K562 (cell line): ENCODE results near the gene IL1RN. TPM values are rescaled to one million over a fixed set of nuclear protein-coding genes. Genes with fewer than 3 reads are reported as not detected.
A peak's percentile ranks its signal among the peaks of the same experiment; 100 is the strongest.

Experiments
- ATAC-seq: fragments of 200-7000 bp; cut with Tn5 transposase; 3 replicates; pipeline ENCODE4 v1.9.1; 2020; ENCODE audit warnings: moderate library complexity
- BruUV-seq: library from RNA; stranded (reverse); fragments of 400-500 nt; replicated peaks from 2 replicates; lab custom pipeline; 2021; lab: Mats Ljungman, UMichigan
- CTCF ChIA-PET: fragments of 300-600 bp; formaldehyde crosslinking; extraction: SDS; loops from one replicate; lab custom pipeline; 2021; ENCODE audit warnings: low intra/inter-chr PET ratio; lab: Yijun Ruan, JAX
- POLR2A ChIA-PET: fragments of 300-600, 350-650 bp; sonication (Branson Sonifier 250); formaldehyde crosslinking; extraction: SDS; loops from one replicate; lab custom pipeline; 2021; ENCODE audit warnings: antibody characterized with exemption, inconsistent platforms; lab: Yijun Ruan, JAX
- DNase-seq, 4 experiments: peaks; one replicate each; pipeline versions ENCODE4 v3.0.0 to v3.0.0-alpha.2; 2011 to 2018; ENCODE audit warnings: low spot score in 3 of 4, mixed read lengths in 3 of 4; ENCODE audit errors: extremely low read depth in 1 of 4
- FAIRE-seq: peaks from 2 replicates; lab custom pipeline; 2011; peaks lifted over from hg19 to GRCh38; lab: Jason Lieb, UNC
- H2AFZ ChIP-seq: 2 replicates; pipeline ENCODE4 v1.6.0; 2011; ENCODE audit warnings: low read depth, low read length, control low read depth, inconsistent platforms
- H3K27ac ChIP-seq: fragments of 200-600 bp; 3 replicates; pipeline ENCODE4 v1.8.0; 2011; ENCODE audit warnings: low read depth, mild to moderate bottlenecking, control low read depth, inconsistent platforms, low read length, moderate library complexity, mixed read lengths; ENCODE audit errors: extremely low read depth
- H3K27me3 ChIP-seq, 2 experiments: fragments of 300-600 bp in 1 of 2; 2 replicates in 1 of 2; 3 replicates in 1 of 2; pipeline versions ENCODE4 v1.6.0 to v1.8.0; 2011; ENCODE audit warnings: inconsistent platforms in 2 of 2, low read length in 2 of 2, mild to moderate bottlenecking in 1 of 2, mixed read lengths in 1 of 2, moderate library complexity in 1 of 2; ENCODE audit not compliant: control insufficient read depth in 2 of 2, insufficient read depth in 2 of 2
- H3K36me3 ChIP-seq: fragments of 300-600 bp; 3 replicates; pipeline ENCODE4 v1.8.0; 2011; ENCODE audit warnings: mild to moderate bottlenecking, low read length, inconsistent platforms; ENCODE audit not compliant: control insufficient read depth, insufficient read depth
- H3K4me1 ChIP-seq, 2 experiments: fragments of 200-600 bp in 1 of 2; replicated peaks in 1 of 2; 2 replicates in 1 of 2; 3 replicates in 1 of 2; pipeline versions ENCODE4 v1.5.1 to v1.8.0; 2011; ENCODE audit warnings: inconsistent platforms in 2 of 2, low read length in 2 of 2, mild to moderate bottlenecking in 1 of 2, mixed read lengths in 1 of 2, moderate library complexity in 1 of 2; ENCODE audit not compliant: control insufficient read depth in 2 of 2, insufficient read depth in 2 of 2
- H3K4me2 ChIP-seq: 2 replicates; pipeline ENCODE4 v1.6.1; 2011; ENCODE audit warnings: low read length, control low read depth, inconsistent platforms, mixed read lengths; ENCODE audit not compliant: insufficient read depth
- H3K4me3 ChIP-seq: fragments of 200-600 bp; sonication (generic), shearing (Covaris generic); 2 replicates; pipeline ENCODE4 v1.5.1; 2016; ENCODE audit warnings: control low read depth, inconsistent platforms
- H3K79me2 ChIP-seq: fragments of 200-600 bp; 3 replicates; pipeline ENCODE4 v1.8.0; 2011; ENCODE audit warnings: low read length, inconsistent platforms; ENCODE audit not compliant: control insufficient read depth, insufficient read depth
- H3K9ac ChIP-seq, 2 experiments: 2 replicates each; pipeline versions ENCODE4 v1.6.0 to v1.6.1; 2011; ENCODE audit warnings: low read depth in 2 of 2, low read length in 2 of 2, control low read depth in 1 of 2, inconsistent platforms in 1 of 2, mild to moderate bottlenecking in 1 of 2, mixed read lengths in 1 of 2; ENCODE audit not compliant: insufficient read depth in 1 of 2
- H3K9me1 ChIP-seq: one replicate; pipeline ENCODE4 v1.6.0; 2011; ENCODE audit warnings: inconsistent platforms, mild to moderate bottlenecking, low read length, moderate library complexity; ENCODE audit not compliant: control insufficient read depth, insufficient read depth
- H3K9me3 ChIP-seq: replicated peaks from 2 replicates; pipeline ENCODE4 v1.5.1; 2011; ENCODE audit warnings: low read depth, low read length, inconsistent platforms; ENCODE audit not compliant: control insufficient read depth, insufficient read depth
- H4K20me1 ChIP-seq: replicated peaks from 2 replicates; pipeline ENCODE4 v1.6.1; 2011; ENCODE audit warnings: low read length, inconsistent platforms, mixed read lengths; ENCODE audit not compliant: control insufficient read depth, insufficient read depth
- GABPA ChIP-seq: fragments of 200-800 bp; sonication (Bioruptor generic); conservative IDR thresholded peaks from 2 replicates; pipeline ENCODE4 v1.6.1; 2016; ENCODE audit warnings: low read depth, missing genetic modification characterization, missing compliant biosample characterization
- IRF2 ChIP-seq: sonication (generic); formaldehyde crosslinking; IDR thresholded peaks from 2 replicates; pipeline ENCODE4 v1.8.1; 2022; ENCODE audit warnings: mild to moderate bottlenecking, missing genetic modification reagents
- MYBL2 ChIP-seq, 2 experiments: fragments of 450-650 bp in 1 of 2; sonication (generic) in 1 of 2; formaldehyde crosslinking in 1 of 2; IDR thresholded peaks; 2 replicates each; pipeline versions ENCODE4 v1.6.1 to v1.8.1; 2017 to 2022; ENCODE audit warnings: borderline replicate concordance in 1 of 2, inconsistent platforms in 1 of 2, low read depth in 1 of 2, mild to moderate bottlenecking in 1 of 2, missing genetic modification reagents in 1 of 2, moderate library complexity in 1 of 2
- NR2C1 ChIP-seq, 2 experiments: fragments of 450-650 bp; IDR thresholded peaks; 2 replicates each; pipeline ENCODE4 v1.6.1; 2017; ENCODE audit warnings: mild to moderate bottlenecking in 2 of 2, antibody characterized with exemption in 1 of 2, inconsistent platforms in 1 of 2, missing compliant biosample characterization in 1 of 2, missing genetic modification characterization in 1 of 2
- PHF8 ChIP-seq: fragments of 200-600 bp; sonication (generic); IDR thresholded peaks from 2 replicates; pipeline ENCODE4 v1.6.1; 2012; ENCODE audit warnings: mixed run types, mild to moderate bottlenecking, inconsistent platforms, low read length, moderate library complexity, borderline replicate concordance
- ZC3H4 ChIP-seq: sonication (generic); formaldehyde crosslinking; IDR thresholded peaks from 2 replicates; pipeline ENCODE4 v1.9.0; 2021; ENCODE audit warnings: missing genetic modification reagents, borderline replicate concordance
- ZNF780A ChIP-seq: fragments of 250-450 bp; sonication (Bioruptor Pico); IDR thresholded peaks from 2 replicates; pipeline ENCODE4 v1.5.0; 2021; ENCODE audit warnings: mild to moderate bottlenecking
- WGBS: fragments of 100-300 bp; shearing (Covaris generic); methylation state at CpG from one replicate; pipeline ENCODE4 v1.1.6; 2016; ENCODE audit warnings: low coverage, mixed read lengths; ENCODE audit not compliant: insufficient coverage; ENCODE audit errors: missing lambda C conversion rate; 5-methylcytosine and 5-hydroxymethylcytosine counted together
- in situ Hi-C: fragments of 300-500 bp; cut with MboI; formaldehyde crosslinking; loops from 4 replicates; pipeline ENCODE4 v1.15.0; 2018; ENCODE audit warnings: inconsistent platforms, mixed read lengths
- intact Hi-C: fragments of 100-400 bp; cut with micrococcal nuclease; formaldehyde crosslinking; loops from 2 replicates; pipeline ENCODE4 v1.14.2; 2022
- polyA plus RNA-seq, 8 experiments: library from polyadenylated mRNA; depleted of rRNA in 4 of 8; stranded (reverse) in 5 of 8; unstranded in 3 of 8; fragments of >200 nt; fragmentation: Nextera tagmentation in 2 of 8; fragmentation: Illumina TruSeq in 1 of 8; extraction: Ambion mirVana in 2 of 8; extraction: Trizol in 1 of 8; gene quantifications; 2 replicates each; pipeline versions ENCODE4 v1.2.1 to v1.2.3, GENCODE V29; 2011 to 2014; ENCODE audit warnings: inconsistent platforms in 1 of 8, missing spikeins in 1 of 8
- total RNA-seq, 7 experiments: library from RNA; depleted of rRNA in 6 of 7; stranded (reverse); fragments of >200 nt in 6 of 7; fragmentation: Illumina TruSeq in 2 of 7; extraction: Trizol in 2 of 7; gene quantifications; 2 replicates each; pipeline versions ENCODE4 v1.2.1 to v1.2.3, GENCODE V29; 2011 to 2021; ENCODE audit warnings: low replicate concordance in 1 of 7
- TF ChIP-seq, protein P1 (sequence below), 3 experiments: fragments of 200-800 bp in 1 of 3; fragments of 250-450 bp in 1 of 3; fragments of 450-650 bp in 1 of 3; sonication (Bioruptor Pico) in 1 of 3; sonication (Bioruptor generic) in 1 of 3; formaldehyde crosslinking in 1 of 3; IDR thresholded peaks; 2 replicates each; pipeline versions ENCODE4 v1.6.1 to v1.8.0; 2016 to 2022; ENCODE audit warnings: mild to moderate bottlenecking in 2 of 3, missing genetic modification characterization in 2 of 3, missing compliant biosample characterization in 1 of 3, moderate library complexity in 1 of 3

Gene IL1RN
- total and polyA plus RNA-seq, 9 of the 15 experiments (the other 6 are each of a cell fraction or from before 2014, with no cell fraction given): 0.13 TPM; not detected in 8

DNA sequence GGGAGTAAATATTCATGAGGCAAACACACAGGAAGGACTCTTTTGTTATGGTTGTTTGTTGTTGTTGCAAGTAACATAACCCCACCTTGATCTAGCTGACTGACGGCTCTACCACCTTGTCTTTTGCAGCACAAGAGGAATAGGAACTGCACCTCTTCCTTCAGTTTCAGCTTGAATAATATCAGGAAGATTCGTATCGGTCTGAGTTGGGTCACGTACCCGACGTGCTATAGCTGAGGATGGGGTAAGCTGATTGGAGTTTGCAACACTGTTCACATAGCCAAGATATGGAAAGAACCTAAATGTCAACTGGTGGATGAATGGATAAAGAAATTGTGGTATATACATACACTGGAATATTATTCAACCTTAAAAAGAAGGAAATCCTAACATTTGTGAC is 14.5 kb upstream of the IL1RN start:
- FAIRE-seq (no peak), ATAC-seq (no peak), DNase-seq (no peak)
- Histone ChIP-seq H3K4me1 (peaks cover 4 to 9% of the 10 kb centered on the region in 2 experiments; a peak in 4 of 5 replicates), H3K9ac (no peak overlapping the region), H3K36me3 (no peaks in the 10 kb centered on the region), H3K79me2 (no peaks in the 10 kb centered on the region), H3K4me2 (no peak overlapping the region), H3K27ac (no peak overlapping the region), H3K9me1 (no peaks in the 10 kb centered on the region), H3K4me3 (no peak overlapping the region), H4K20me1 (no peaks in the 10 kb centered on the region), H3K27me3 (peaks cover 0 to 6% of the 10 kb centered on the region in 2 experiments; a peak in 3 of 5 replicates), H3K9me3 (no peaks in the 10 kb centered on the region), H2AFZ (peak overlapping the region; percentile 52; the same call in 1 of the 2 replicates)
- ChIA-PET CTCF (no interaction called here), POLR2A (interaction anchor here (1.3 kb wide), 1 partner anchor 8 kb away, joined by 5 read pairs; no protein-coding TSS in a partner anchor)
- intact Hi-C loops (no loop called here), in situ Hi-C loops (no loop called here)
- no TSS peak for BruUV-seq
- 11% methylated on average over 6 of the region's 6 CpGs for WGBS
- no peak for TF ChIP-seq ZNF780A (CRISPR knock-in tag)
- TF ChIP-seq PHF8: 0 out of 2 replicates have a peak, but pooled peaks have one; percentile 16

DNA sequence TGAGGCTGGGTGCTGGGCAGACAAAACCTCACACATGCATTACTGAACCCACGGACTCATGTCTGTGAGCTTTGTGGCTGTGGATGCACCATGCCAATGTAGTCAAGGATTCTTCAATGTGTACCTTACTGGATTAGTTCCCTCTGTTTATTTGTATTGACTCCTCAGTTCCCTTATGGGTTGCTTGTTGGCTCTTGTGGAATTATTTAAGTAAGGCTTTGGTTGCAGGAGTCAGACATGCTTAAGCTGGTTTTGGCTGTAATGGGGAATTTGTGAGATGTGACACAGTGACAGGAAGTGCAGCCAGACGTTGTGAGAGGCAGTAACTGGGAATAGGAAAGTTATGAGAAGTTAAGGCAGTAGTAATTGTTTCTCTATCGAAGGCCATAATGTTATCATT is 13.6 kb upstream of the IL1RN start:
- Histone ChIP-seq H3K79me2 (no peaks in the 10 kb centered on the region), H3K4me3 (no peak overlapping the region), H3K27ac (no peak overlapping the region), H3K36me3 (no peaks in the 10 kb centered on the region), H2AFZ (no peak overlapping the region), H4K20me1 (no peaks in the 10 kb centered on the region), H3K4me1 (peaks cover 4 to 12% of the 10 kb centered on the region in 2 experiments; a peak in 4 of 5 replicates), H3K9me1 (no peaks in the 10 kb centered on the region), H3K9ac (no peak overlapping the region), H3K4me2 (no peak overlapping the region), H3K9me3 (no peaks in the 10 kb centered on the region), H3K27me3 (peaks cover 0 to 6% of the 10 kb centered on the region in 2 experiments; a peak in 3 of 5 replicates)
- 5% methylated on average over 3 of the region's 3 CpGs for WGBS
- intact Hi-C loops (no loop called here), in situ Hi-C loops (no loop called here)
- DNase-seq (no peak), FAIRE-seq (no peak), ATAC-seq (no peak)
- TF ChIP-seq IRF2: no peak
- TF ChIP-seq ZC3H4 (CRISPR knock-in tag): no peak
- TF ChIP-seq, protein P1, sequence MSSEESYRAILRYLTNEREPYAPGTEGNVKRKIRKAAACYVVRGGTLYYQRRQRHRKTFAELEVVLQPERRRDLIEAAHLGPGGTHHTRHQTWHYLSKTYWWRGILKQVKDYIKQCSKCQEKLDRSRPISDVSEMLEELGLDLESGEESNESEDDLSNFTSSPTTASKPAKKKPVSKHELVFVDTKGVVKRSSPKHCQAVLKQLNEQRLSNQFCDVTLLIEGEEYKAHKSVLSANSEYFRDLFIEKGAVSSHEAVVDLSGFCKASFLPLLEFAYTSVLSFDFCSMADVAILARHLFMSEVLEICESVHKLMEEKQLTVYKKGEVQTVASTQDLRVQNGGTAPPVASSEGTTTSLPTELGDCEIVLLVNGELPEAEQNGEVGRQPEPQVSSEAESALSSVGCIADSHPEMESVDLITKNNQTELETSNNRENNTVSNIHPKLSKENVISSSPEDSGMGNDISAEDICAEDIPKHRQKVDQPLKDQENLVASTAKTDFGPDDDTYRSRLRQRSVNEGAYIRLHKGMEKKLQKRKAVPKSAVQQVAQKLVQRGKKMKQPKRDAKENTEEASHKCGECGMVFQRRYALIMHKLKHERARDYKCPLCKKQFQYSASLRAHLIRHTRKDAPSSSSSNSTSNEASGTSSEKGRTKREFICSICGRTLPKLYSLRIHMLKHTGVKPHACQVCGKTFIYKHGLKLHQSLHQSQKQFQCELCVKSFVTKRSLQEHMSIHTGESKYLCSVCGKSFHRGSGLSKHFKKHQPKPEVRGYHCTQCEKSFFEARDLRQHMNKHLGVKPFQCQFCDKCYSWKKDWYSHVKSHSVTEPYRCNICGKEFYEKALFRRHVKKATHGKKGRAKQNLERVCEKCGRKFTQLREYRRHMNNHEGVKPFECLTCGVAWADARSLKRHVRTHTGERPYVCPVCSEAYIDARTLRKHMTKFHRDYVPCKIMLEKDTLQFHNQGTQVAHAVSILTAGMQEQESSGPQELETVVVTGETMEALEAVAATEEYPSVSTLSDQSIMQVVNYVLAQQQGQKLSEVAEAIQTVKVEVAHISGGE (CRISPR knock-in tag; IDR thresholded peaks at IDR 0.05): 0 out of 6 replicates have a peak, but pooled peaks of 1 of the 3 experiments have one; percentile 59
- no peak for TF ChIP-seq NR2C1 (IDR thresholded peaks at IDR 0.05)
- no peak for TF ChIP-seq NR2C1 (tag; IDR thresholded peaks at IDR 0.05)
- 0 out of 2 replicates have a peak, but pooled peaks have one; percentile 21 for TF ChIP-seq GABPA
- no peak for TF ChIP-seq MYBL2 (IDR thresholded peaks at IDR 0.05; ENCODE audit: low read depth)
- no peak for TF ChIP-seq MYBL2 (CRISPR knock-in tag; IDR thresholded peaks at IDR 0.05; ENCODE audit: borderline replicate concordance)
- ChIA-PET CTCF (no interaction called here), POLR2A (interaction anchor here (1.3 kb wide), 1 partner anchor 9 kb away, joined by 5 read pairs; no protein-coding TSS in a partner anchor)
- no TSS peak for BruUV-seq
